HG03135 (cell line): ENCODE results near the gene CCZ1.
"Not testable (repeated sequence)": the region's sequence is repeated elsewhere in the genome, so short reads cannot be mapped to it uniquely, and the experiment has no call there.

ENCODE experiments used
- ATAC-seq: cut with Tn5 transposase; IDR thresholded peaks from one replicate; pipeline ENCODE4 v1.9.1; 2021; ENCODE audit warnings: mild to moderate bottlenecking, moderate library complexity; ENCODE audit not compliant: unreplicated experiment

The CCZ1 gene

DNA sequence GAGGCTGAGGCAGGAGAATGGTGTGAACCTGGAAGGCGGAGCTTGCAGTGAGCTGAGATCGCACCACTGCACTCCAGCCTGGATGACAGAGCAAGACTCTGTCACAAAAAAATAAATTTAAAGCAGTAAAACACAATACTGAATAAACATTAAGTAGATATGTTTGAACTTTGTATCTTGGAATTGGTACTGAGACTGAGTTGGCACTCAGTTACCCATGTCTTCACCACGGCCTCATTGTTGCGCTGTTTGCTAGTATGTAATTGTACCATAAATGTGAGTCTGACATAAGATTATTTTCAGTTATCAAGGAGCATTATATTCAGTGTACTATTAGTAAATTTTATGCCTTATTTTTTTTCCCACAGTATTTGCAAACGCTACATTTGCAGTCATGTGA, 6.2 kb downstream of the CCZ1 start:
- ATAC-seq, result not testable (repeated sequence)

DNA sequence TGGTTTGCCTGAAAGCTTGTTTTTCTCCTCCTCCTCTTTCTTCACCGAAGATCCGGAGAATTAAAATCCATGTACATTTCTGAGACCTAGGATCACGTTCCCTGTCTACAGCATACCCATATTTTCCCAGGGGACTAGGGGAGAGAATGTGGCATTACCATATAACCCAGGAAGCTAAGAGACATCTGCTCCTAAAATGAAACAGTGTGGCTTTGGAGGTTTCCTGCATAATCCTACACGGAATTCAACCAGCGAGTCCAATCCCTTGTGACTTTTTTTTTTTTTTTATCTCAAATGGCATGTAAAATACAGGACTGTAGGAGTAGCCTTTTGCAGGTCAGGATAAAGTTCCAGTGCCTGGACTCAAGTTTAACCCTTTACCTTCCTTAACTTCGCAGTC, 10.3 kb downstream of the CCZ1 start:
- not testable (repeated sequence) for ATAC-seq

DNA sequence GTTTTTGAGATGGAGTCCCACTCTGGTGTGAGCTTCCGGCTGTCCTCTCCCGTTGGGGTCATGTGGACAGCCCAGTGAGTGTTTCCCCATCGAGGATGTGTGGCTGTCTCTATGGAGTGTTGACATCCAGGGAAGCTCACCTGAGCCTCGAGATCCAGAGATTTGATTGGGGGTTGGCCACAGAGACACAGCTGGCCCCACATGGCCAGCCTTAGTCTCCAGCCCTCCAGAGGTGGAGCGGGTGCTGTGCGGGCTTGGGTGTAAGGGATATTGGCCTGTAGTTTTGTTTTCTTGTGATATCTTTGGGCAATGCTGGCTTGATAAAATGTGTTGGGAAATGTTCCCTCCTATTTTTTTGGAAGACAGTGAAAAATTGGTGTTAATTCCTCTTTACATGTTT, 18.0 kb downstream of the CCZ1 start:
- ATAC-seq, result not testable (repeated sequence)

DNA sequence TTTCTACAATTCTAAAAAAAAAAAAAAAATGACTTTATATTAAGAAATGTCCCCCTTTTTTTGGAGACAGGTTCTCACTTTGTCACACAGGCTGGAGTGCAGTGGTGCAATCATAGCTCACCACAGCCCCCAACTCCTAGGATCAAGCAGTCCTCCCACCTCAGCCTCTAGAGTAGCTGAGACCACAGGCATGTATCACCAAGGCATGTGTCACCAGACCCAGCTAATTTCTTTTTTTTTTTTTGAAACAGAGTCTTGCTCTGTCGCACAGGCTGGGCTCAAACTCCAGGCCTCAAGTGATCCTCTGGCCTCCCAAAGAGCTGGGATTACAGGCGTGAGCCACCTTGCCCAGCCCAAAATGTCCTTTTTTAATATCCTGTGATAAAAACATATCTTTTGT, 25.6 kb downstream of the CCZ1 start:
- not testable (repeated sequence) for ATAC-seq

DNA sequence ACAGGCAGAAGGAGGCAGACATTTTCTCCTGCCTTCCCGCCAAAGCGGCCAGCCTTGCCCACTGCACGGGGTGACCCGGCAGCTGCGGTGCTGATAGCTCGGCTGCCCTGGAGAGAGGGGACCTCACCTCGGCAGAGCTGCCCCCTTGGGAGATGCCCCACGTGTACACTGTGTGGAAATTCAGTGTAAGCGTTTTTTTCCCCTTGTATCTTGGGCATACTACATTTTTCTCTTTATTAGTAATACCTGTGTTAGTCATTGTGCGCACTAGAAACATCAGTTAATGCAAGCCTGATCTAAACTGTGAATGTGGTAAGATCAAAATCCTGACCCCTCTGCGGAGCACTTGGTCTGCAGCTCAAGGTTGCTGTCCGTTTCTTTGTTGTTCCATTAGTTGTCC, 26.1 kb downstream of the CCZ1 start:
- ATAC-seq, result not testable (repeated sequence)

DNA sequence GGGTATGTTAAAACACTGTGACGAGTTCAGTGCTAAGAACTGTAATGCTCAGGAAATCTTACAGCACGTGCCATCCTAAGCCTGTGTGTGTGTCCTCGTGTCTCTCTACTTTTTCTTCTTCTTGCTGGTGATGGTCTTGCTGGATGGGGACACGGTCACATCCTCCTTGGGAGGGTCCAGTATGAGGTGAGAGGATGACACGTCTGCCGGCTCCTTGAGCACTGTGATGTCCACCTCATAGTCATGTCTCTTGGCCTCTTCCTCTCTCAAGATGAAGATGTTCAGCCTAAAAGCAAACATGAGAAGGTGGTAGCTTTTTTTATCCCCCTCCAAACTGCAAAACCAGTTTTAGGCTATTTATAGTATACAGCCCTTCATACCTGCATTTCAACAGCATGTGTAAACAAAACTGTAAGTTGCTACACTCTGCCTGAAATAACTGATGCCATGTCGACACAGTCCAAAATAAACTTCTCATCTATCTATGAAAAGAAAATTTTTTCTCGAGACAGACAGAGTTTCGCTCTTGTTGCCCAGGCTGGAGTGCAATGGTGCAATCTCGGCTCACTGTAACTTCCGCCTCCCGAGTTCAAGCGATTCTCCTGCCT, 27.8 kb downstream of the CCZ1 start:
- ATAC-seq, result not testable (repeated sequence)

DNA sequence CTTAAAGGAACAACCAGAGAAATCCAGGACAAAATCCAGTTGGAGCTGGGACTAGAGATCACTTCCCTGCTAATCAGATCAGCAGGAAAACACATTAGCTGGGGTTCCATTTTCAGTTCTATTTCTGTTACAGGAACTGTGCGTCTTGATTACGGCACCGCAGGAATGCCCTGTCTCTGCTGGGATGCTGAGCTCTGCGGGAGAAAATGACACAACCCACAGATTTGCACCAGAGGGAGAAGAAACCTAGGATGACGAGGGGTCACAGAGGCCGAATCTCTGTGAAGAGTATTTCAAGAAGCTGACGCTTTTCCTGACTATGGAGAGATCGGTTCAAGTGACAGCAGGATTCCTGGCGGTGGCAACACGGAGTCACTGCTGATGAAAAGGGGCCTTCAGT, 31.8 kb downstream of the CCZ1 start:
- not testable (repeated sequence) for ATAC-seq

DNA sequence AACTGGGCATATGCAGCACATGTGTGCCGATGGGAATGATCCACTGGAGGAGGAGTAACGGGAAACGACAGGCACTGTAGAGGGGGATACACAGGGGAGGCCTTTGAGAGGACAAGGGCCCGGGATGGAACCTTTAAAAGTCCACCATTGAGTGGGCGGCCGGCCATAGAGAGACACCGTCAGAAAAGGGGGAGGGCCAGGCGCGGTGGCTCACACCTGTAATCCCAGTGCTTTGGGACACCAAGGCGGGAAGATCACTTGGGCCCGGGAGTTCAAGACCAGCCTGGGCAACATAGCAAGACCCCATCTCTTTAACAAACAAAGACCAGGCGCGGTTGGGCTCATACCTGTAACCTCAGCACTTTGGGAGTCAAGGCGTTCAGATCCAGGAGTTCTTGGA, 32.7 kb downstream of the CCZ1 start:
- not testable (repeated sequence) for ATAC-seq

DNA sequence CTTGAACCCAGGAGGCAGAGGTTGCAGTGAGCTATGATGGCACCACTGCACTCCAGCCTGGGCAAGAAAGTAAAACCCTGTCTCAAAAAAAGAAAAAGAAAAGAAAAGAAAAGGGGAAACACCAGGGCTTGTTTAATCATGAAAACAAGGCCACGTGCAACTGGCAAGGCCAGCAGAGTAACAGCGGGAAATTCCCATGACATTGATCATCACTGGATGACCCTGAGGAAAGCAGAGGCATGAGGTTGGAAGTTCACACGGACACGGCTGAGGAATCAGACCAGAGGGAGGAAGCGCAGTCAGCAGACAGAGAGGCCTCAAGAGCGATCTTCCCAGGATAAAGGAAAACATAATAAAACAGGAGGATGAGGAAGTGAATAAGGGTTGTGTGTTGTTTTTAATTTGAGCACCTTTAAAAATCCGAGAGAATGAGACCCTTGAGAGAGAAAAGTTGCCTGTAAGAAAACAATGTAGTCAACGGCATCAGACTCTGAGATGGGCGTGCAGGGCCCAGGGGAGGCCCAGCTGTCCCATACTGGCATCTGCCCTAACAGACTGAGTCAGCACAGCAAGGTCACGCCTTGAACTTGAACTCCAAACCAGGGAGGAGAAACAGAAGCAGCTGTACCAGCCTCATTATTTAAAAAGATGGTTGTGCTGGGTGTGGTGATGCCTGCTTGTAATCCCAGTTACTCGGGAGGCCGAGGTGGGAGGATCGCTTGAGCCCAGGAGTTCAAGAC, 33.5 kb downstream of the CCZ1 start:
- ATAC-seq, result not testable (repeated sequence)

DNA sequence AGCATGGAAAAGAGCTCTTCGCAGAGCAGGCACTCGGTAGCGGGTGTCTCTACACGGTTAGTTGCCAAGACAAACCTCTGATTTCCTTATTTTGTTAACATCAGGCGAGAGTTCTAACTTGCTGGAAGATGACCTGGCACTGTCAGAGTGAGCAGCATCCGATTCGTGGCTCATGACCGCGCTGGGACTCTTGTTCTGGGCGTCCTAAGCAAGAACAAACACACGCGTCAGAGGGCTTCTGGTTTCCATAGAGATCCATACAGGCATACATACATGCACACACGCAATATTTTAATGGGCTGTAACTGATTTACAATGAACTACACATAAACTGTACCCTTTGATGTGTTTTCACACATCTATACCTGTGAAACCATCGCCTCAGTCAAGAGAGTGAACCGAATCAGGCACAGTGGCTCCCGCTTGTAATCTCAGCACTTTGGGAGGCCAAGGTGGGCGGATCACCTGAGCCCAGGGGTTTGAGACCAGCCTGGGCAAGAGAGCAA, 36.5 kb downstream of the CCZ1 start:
- ATAC-seq, result not testable (repeated sequence)

DNA sequence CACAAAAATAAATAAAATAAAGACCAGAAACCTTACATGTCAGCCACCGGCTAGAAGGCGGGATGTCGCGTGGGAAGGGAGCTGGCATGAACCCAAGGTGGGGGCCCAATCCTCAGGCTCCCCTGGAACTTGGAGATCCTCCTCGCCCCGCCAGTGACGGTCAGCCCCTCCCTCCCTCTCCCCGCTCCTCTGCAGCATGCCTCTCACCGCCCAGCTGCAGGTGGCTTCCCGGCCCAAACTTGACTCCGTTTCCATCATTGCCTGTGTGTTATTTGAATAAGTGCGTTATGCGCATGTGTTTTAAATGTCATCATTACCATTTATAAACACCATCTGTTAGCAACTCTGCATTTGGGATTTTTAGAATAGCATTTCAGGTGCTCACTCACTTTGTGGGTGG, 64.7 kb downstream of the CCZ1 start:
- not testable (repeated sequence) for ATAC-seq

DNA sequence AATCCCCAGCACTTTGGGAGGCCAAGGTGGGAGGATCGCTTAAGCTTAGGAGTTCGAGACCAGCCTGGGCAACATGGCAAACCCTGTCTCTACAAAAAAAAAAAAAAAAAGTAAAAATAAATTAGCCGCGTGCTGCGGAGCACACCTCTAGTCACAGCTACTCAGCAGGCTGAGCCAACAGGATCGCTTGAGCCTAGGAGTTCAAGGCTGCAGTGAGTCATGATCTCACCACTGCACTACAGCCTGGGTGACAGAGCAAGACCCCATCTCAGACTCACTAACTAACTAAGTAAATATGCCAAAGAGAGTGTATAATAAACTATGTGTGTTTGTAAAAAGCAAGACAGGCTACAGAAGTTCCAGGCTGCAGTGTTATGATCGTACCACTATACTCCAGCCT, 65.3 kb downstream of the CCZ1 start:
- not testable (repeated sequence) for ATAC-seq

DNA sequence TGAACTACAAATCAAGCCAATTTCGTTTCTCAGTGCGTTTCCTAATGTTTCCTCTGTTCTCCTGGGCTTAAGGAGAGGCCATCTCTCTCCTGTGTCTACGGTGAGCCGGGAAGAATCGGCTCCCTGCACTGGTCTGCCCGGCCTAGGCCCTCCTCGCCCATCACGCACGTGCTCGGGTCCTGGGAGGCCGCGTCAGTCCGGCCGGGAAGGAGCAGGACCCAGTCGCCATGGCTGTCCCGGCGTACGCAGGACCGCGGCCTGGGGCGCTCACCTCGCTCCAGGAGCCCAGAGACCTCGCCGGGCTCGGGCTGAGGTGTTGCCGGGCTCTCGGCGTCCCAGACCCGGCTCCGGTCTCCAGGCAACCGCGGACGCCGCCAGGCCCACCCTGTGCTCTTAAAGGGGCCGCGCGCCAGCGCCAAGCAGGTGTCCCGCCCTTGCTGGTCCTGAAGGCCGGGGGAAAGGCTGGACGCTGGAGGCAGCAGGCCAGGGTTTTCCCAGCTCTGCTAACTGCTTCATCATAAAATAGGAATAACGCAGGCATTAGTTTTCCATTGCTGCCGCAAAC, 71.9 kb downstream of the CCZ1 start, which contains the start of gene RSPH10B:
Gene RSPH10B (minus strand): TSS at position 343 of the 565 bp plus-strand sequence. CDS start 3,573 bp downstream, outside the sequence.
- ATAC-seq, result not testable (repeated sequence)

DNA sequence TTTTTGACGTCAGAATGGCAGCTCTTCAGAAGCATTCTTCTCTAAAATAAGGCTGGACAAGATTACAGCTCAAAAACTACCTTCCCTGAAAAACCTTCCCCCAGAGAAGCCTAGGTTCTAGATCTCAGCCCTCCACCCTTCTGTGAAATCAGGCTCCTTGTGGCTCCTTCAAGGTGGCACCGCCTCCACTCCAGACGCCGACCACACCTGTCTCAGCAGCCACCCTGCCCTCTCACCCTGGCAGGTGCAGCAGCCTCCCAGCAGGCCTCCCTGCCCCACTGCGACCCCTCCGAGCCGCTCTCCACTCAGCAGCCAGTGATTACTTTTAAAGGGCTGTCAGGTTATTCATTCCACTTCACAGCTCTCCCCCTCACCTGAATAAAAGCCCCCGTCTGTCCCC, 75.0 kb downstream of the CCZ1 start:
- not testable (repeated sequence) for ATAC-seq
